Bronchial epithelial cell (primary cell): ENCODE data around the gene GSC. TPM values are rescaled to one million over a fixed set of nuclear protein-coding genes. Genes with fewer than 3 reads are reported as not detected.

Experiments
- DNase-seq: peaks from one replicate; pipeline ENCODE4 v3.0.0-alpha.2; 2010; ENCODE audit warnings: low read depth
- FAIRE-seq: peaks from 2 replicates; lab custom pipeline; 2011; peaks lifted over from hg19 to GRCh38; lab: Jason Lieb, UNC
- H3K27me3 ChIP-seq: 2 replicates; pipeline ENCODE4 v1.5.1; 2011; ENCODE audit warnings: low read length; ENCODE audit not compliant: control insufficient read depth, insufficient read depth
- H3K36me3 ChIP-seq: 2 replicates; pipeline ENCODE4 v1.5.1; 2011; ENCODE audit warnings: low read length; ENCODE audit not compliant: control insufficient read depth, insufficient read depth
- H3K4me3 ChIP-seq: 2 replicates; pipeline ENCODE4 v1.5.1; 2011; ENCODE audit warnings: mild to moderate bottlenecking, low read depth, low read length, control low read depth
- total RNA-seq: library from RNA; depleted of rRNA; stranded (reverse); fragments of >200 nt; gene quantifications from 2 replicates; pipeline ENCODE4 v1.2.1, GENCODE V29; 2014
- TF ChIP-seq, protein P1 (sequence below): IDR thresholded peaks from 2 replicates; pipeline ENCODE4 v1.5.1; 2011; ENCODE audit warnings: mild to moderate bottlenecking, moderate library complexity, low read length, control low read depth, inconsistent platforms; ENCODE audit not compliant: insufficient read depth, severe bottlenecking

Gene GSC
- total RNA-seq, 1 donor from 2014 or later: not detected

DNA sequence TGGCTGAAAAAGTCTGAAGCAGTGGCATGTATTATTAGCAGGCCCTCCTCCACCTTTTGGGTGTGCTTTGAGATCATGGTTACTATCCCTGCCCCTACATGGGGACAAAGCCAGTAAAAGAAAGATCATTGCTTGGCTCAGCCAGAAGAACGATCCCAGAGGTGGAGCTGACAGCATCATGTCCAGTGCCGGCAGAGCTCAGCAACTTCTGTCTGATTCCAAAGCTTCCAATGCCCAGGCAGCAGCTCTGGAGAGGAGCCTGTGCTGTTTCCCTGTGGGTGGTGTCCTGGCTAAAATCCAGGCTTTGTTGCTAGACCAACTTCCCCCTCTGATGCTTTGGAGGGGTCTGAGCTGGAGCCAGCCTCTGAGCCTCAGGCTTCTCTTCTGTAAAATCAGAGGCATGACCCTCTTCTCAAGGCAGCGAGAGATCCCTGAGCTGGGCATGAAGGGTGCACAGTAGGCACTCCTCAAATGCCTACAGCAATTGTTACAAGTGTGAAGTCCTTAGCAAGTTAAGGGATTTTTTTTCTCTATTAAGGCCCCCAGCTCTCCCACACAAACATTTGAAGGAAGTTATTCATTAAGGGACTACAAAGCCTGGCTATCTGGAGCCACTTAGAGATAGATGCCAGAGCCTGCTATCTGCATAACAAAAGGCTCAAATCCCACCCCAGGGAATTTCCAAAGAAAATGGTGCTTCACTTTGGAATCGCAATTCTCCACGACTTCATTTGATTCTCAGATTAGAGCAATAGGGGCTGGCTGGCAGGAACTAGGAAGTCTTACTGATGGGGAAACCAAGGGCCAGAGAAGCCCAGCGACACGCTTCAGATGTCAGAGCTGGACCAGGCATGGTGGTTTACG, 10.9 kb upstream of the GSC start:
- Histone ChIP-seq H3K4me3 (no peak overlapping the region), H3K36me3 (no peaks in the 10 kb centered on the region), H3K27me3 (no peaks in the 10 kb centered on the region)
- TF ChIP-seq, protein P1, sequence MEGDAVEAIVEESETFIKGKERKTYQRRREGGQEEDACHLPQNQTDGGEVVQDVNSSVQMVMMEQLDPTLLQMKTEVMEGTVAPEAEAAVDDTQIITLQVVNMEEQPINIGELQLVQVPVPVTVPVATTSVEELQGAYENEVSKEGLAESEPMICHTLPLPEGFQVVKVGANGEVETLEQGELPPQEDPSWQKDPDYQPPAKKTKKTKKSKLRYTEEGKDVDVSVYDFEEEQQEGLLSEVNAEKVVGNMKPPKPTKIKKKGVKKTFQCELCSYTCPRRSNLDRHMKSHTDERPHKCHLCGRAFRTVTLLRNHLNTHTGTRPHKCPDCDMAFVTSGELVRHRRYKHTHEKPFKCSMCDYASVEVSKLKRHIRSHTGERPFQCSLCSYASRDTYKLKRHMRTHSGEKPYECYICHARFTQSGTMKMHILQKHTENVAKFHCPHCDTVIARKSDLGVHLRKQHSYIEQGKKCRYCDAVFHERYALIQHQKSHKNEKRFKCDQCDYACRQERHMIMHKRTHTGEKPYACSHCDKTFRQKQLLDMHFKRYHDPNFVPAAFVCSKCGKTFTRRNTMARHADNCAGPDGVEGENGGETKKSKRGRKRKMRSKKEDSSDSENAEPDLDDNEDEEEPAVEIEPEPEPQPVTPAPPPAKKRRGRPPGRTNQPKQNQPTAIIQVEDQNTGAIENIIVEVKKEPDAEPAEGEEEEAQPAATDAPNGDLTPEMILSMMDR: no peak
- FAIRE-seq: no peak
- DNase-seq: no peak

DNA sequence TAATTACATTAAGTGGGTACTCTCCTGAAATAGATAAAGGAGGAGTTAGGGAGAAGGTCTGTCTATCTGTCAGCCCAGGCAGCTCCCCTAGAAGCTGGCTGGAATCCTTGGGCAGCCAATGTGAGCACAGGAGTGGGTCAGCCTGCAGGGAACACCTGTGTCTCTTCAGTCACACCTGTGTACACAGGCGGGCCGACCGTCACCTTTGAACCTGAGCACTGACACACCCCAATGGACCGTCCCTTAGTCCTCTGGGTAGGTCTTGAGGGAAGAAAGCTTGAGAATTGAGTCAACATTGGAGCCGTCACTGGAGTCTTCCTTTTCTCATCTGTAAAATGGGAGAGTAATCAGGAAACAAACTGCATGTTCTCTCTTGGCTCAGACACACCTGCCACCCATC, 9.8 kb upstream of the GSC start:
- DNase-seq (no peak), FAIRE-seq (no peak)
- Histone ChIP-seq H3K27me3 (peaks cover 6% of the 10 kb centered on the region), H3K36me3 (no peaks in the 10 kb centered on the region), H3K4me3 (no peak overlapping the region)
- TF ChIP-seq, protein P1: no peak

DNA sequence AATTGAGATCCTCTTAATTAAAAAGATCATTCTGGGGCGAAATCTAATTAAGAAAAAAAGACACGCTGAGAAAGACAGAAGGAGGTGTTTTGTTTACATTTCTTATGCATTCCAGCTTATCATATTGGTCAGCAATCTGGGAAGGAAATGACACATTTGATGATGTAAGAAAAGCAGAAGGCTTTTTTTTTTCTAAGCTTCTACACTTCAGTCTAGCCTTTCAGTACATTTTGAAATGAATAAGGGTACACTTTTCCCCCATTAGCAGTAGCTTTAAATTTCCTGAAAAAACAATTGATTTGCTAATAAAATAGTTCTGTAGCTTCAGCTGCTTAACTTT, 5.9 kb upstream of the GSC start:
- DNase-seq (peak; percentile 63), FAIRE-seq (no peak)
- no peak overlapping the region for H3K4me3 ChIP-seq
- TF ChIP-seq, protein P1: no peak
- peaks cover 33% of the 10 kb centered on the region for H3K27me3 ChIP-seq
- H3K36me3 ChIP-seq: no peaks in the 10 kb centered on the region

DNA sequence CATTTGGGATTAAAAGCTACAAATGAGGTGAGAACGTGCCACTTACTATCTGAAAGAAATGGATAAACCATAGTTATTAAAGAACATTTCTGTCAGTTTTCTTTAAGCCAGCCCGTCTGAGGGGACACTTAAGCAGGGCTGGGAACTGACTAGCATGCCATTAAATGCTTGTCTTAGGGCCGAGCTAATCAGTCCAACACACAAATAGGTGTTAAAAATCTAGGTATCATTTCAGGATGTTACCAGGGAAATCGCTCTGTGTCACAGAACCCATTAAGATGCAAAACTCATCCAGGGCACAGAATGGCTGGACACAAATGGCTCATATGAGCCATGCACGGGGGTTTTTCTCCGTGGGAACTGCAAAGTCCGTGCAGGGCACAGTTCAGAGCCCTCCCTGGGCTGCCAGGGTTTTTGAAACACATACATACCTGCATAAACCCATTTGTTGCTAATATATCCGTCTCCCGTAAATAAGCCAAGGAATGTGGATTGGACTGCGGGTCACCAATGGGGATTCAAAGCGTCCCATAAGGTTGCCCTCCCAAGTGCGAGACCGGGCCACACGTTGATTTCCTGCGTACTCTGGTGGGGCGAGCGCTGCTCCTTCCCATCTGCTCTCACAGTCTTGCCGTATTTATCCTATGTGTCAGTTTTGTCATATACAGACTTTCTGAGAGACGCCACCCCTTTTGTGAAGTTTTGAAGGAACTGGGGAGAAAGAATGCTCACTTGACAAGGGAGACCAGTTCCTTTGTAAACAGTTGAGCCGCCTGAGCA, 5.4 kb upstream of the GSC start:
- H3K36me3 ChIP-seq: no peaks in the 10 kb centered on the region
- FAIRE-seq (no peak), DNase-seq (no peak)
- H3K4me3 ChIP-seq: no peak overlapping the region
- TF ChIP-seq, protein P1: no peak
- H3K27me3 ChIP-seq: peaks cover 38% of the 10 kb centered on the region

DNA sequence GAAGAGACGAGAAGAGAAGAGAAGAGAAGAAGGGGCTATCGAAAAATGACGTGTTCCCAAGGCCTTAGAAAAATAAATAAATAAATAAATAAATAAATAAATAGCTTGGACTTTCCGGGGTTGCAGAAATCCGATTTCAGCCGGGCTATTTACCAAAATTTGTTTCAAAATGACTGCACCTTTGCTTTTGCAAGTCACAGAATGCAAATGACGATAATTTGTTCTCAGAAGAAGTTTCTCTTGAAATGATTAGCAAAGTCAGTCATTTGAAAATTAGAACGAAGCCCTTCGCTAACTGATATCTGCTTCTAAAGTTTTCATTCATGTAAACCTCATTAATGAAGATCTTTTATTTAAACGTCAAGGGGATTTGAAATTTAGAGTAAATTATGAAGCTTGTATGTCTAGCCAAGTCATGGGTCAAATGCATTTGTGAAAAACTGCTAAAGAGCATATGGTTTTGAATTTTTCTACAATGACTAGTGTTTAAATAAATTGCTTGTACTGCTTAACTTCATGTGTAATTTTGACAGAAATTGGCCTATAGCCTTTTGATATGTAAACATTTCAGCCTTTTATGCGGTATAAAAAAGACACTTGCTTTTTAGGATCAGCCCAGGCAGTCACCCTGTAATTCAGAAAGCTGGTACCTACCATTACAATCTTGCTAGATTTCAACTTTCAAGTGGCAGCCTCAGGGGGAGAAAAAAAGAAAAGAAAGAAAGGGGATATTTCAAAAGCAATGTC, 4.6 kb upstream of the GSC start:
- Histone ChIP-seq H3K27me3 (peaks cover 43% of the 10 kb centered on the region), H3K4me3 (no peak overlapping the region), H3K36me3 (no peaks in the 10 kb centered on the region)
- TF ChIP-seq, protein P1: no peak
- no peak for FAIRE-seq
- no peak for DNase-seq
